ENCODE measurements around the gene CCDC175. TPM values are rescaled to one million over a fixed set of nuclear protein-coding genes. Genes with fewer than 3 reads are reported as not detected.
A peak's percentile ranks its signal among the peaks of the same experiment; 100 is the strongest.

Gene CCDC175
- total RNA-seq, 1 experiment from 2014 or later, result not detected

GRCh38 chr14:59483363-59483762 lies 93.2 kb downstream of the CCDC175 start:
- peak; percentile 65 to 66 for DNase-seq (ENCODE audit: low read depth in 1 of 2, low spot score in 2 of 2)
- Histone ChIP-seq H3K4me3 (peak overlapping the region; percentile 89), H3K27ac (peak overlapping the region; percentile 98), H3K9me3 (replicated peaks) (no peaks in the 10 kb centered on the region), H3K4me1 (replicated peaks) (peaks cover 30% of the 10 kb centered on the region), H3K27me3 (replicated peaks) (no peaks in the 10 kb centered on the region), H3K36me3 (peaks cover 46% of the 10 kb centered on the region)

GRCh38 chr14:59482541-59483331 lies 93.9 kb downstream of the CCDC175 start:
- Histone ChIP-seq H3K27ac (peak overlapping the region; percentile 98), H3K36me3 (peaks cover 45% of the 10 kb centered on the region), H3K9me3 (replicated peaks) (no peaks in the 10 kb centered on the region), H3K4me3 (peak overlapping the region; percentile 89), H3K4me1 (replicated peaks) (peaks cover 28% of the 10 kb centered on the region), H3K27me3 (replicated peaks) (no peaks in the 10 kb centered on the region)
- DNase-seq (ENCODE audit: low read depth in 1 of 2, low spot score in 2 of 2), result peak; percentile 90 to 91

- peak overlapping the region; percentile 89 for H3K4me3 ChIP-seq
- peaks cover 28% of the 10 kb centered on the region for H3K4me1 ChIP-seq (replicated peaks)
- no peaks in the 10 kb centered on the region for H3K9me3 ChIP-seq (replicated peaks)
- H3K27ac ChIP-seq, result peak overlapping the region; percentile 98
- H3K27me3 ChIP-seq (replicated peaks), result no peaks in the 10 kb centered on the region
- peaks cover 47% of the 10 kb centered on the region for H3K36me3 ChIP-seq
- peak in 1 of 2 experiments; percentile 76 for DNase-seq (ENCODE audit: low read depth in 1 of 2, low spot score in 2 of 2)
These were observed 94.6 kb downstream of the CCDC175 start for GRCh38 chr14:59481871-59482540.

GRCh38 chr14:59481407-59481806 lies 95.2 kb downstream of the CCDC175 start:
- Histone ChIP-seq H3K9me3 (replicated peaks) (no peaks in the 10 kb centered on the region), H3K27ac (peak overlapping the region; percentile 98), H3K36me3 (peaks cover 49% of the 10 kb centered on the region), H3K4me1 (replicated peaks) (peaks cover 32% of the 10 kb centered on the region), H3K4me3 (peak overlapping the region; percentile 89), H3K27me3 (replicated peaks) (no peaks in the 10 kb centered on the region)
- DNase-seq (ENCODE audit: low read depth in 1 of 2, low spot score in 2 of 2), result no peak

GRCh38 chr14:59480166-59480565 lies 96.4 kb downstream of the CCDC175 start:
- Histone ChIP-seq H3K36me3 (peaks cover 62% of the 10 kb centered on the region), H3K9me3 (replicated peaks) (no peaks in the 10 kb centered on the region), H3K27ac (no peak overlapping the region), H3K4me3 (no peak overlapping the region), H3K4me1 (replicated peaks) (peaks cover 24% of the 10 kb centered on the region), H3K27me3 (replicated peaks) (no peaks in the 10 kb centered on the region)
- no peak for DNase-seq (ENCODE audit: low read depth in 1 of 2, low spot score in 2 of 2)

GRCh38 chr14:59478540-59478939 lies 98.1 kb downstream of the CCDC175 start:
- Histone ChIP-seq H3K27me3 (replicated peaks) (no peaks in the 10 kb centered on the region), H3K4me3 (no peak overlapping the region), H3K9me3 (replicated peaks) (no peaks in the 10 kb centered on the region), H3K36me3 (peaks cover 69% of the 10 kb centered on the region), H3K4me1 (replicated peaks) (peaks cover 31% of the 10 kb centered on the region), H3K27ac (no peak overlapping the region)
- DNase-seq (ENCODE audit: low read depth in 1 of 2, low spot score in 2 of 2), result no peak

- peaks cover 87% of the 10 kb centered on the region for H3K36me3 ChIP-seq
These were observed 100.9 kb downstream of the CCDC175 start for GRCh38 chr14:59475709-59476108.

GRCh38 chr14:59474172-59474571 lies 102.4 kb downstream of the CCDC175 start:
- DNase-seq (ENCODE audit: low read depth in 1 of 2, low spot score in 2 of 2), result no peak
- Histone ChIP-seq H3K27me3 (replicated peaks) (no peaks in the 10 kb centered on the region), H3K36me3 (peaks cover 91% of the 10 kb centered on the region), H3K4me3 (no peak overlapping the region), H3K9me3 (replicated peaks) (no peaks in the 10 kb centered on the region), H3K27ac (no peak overlapping the region), H3K4me1 (replicated peaks) (peaks cover 12% of the 10 kb centered on the region)

More at GRCh38 chr14:59475709-59476108, 100.9 kb downstream of the CCDC175 start:
- Histone ChIP-seq H3K4me1 (replicated peaks) (peaks cover 12% of the 10 kb centered on the region), H3K27me3 (replicated peaks) (no peaks in the 10 kb centered on the region), H3K9me3 (replicated peaks) (no peaks in the 10 kb centered on the region), H3K4me3 (no peak overlapping the region), H3K27ac (no peak overlapping the region)
- no peak for DNase-seq (ENCODE audit: low read depth in 1 of 2, low spot score in 2 of 2)

GRCh38 chr14:59465316-59466135 lies 111.1 kb downstream of the CCDC175 start, which contains the start of gene GPR135:
GPR135 (minus strand) TSS chr14:59465380; CDS start chr14:59465226, 154 bp downstream.
- Histone ChIP-seq H3K4me1 (replicated peaks) (peaks cover 9% of the 10 kb centered on the region), H3K27ac (no peak within 1 kb of the TSS), H3K36me3 (peaks cover 80% of the 10 kb centered on the region), H3K9me3 (replicated peaks) (no peaks in the 10 kb centered on the region), H3K4me3 (no peak within 1 kb of the TSS), H3K27me3 (replicated peaks) (no peaks in the 10 kb centered on the region)
- DNase-seq (ENCODE audit: low read depth in 1 of 2, low spot score in 2 of 2), result no peak

- Histone ChIP-seq H3K9me3 (replicated peaks) (no peaks in the 10 kb centered on the region), H3K36me3 (peaks cover 80% of the 10 kb centered on the region), H3K27ac (no peak overlapping the region), H3K4me1 (replicated peaks) (peaks cover 9% of the 10 kb centered on the region), H3K27me3 (replicated peaks) (no peaks in the 10 kb centered on the region), H3K4me3 (no peak overlapping the region)
- DNase-seq (ENCODE audit: low read depth in 1 of 2, low spot score in 2 of 2), result no peak
These were observed 111.9 kb downstream of the CCDC175 start for GRCh38 chr14:59464486-59465315.

- Histone ChIP-seq H3K9me3 (replicated peaks) (no peaks in the 10 kb centered on the region), H3K4me3 (no peak overlapping the region), H3K27ac (no peak overlapping the region), H3K27me3 (replicated peaks) (no peaks in the 10 kb centered on the region), H3K4me1 (replicated peaks) (peaks cover 9% of the 10 kb centered on the region), H3K36me3 (peaks cover 82% of the 10 kb centered on the region)
- no peak for DNase-seq (ENCODE audit: low read depth in 1 of 2, low spot score in 2 of 2)
These were observed 112.7 kb downstream of the CCDC175 start for GRCh38 chr14:59463787-59464485.

- Histone ChIP-seq H3K27me3 (replicated peaks) (no peaks in the 10 kb centered on the region), H3K36me3 (peaks cover 84% of the 10 kb centered on the region), H3K9me3 (replicated peaks) (no peaks in the 10 kb centered on the region)
These were observed 114.7 kb downstream of the CCDC175 start for GRCh38 chr14:59461891-59462290.

More at GRCh38 chr14:59461891-59462290, 114.7 kb downstream of the CCDC175 start:
- no peak overlapping the region for H3K4me3 ChIP-seq
- peaks cover 9% of the 10 kb centered on the region for H3K4me1 ChIP-seq (replicated peaks)
- H3K27ac ChIP-seq, result no peak overlapping the region
- no peak for DNase-seq (ENCODE audit: low read depth in 1 of 2, low spot score in 2 of 2)
